Measurements from ENCODE around the gene ERC1. TPM values are rescaled to one million over a fixed set of nuclear protein-coding genes. Genes with fewer than 3 reads are reported as not detected.

Gene ERC1
- total and polyA plus RNA-seq, 9 of the 15 experiments (the other 6 are each of a cell fraction or from before 2014, with no cell fraction given), result 0.74 to 11.8 (median 4.8) TPM

DNA sequence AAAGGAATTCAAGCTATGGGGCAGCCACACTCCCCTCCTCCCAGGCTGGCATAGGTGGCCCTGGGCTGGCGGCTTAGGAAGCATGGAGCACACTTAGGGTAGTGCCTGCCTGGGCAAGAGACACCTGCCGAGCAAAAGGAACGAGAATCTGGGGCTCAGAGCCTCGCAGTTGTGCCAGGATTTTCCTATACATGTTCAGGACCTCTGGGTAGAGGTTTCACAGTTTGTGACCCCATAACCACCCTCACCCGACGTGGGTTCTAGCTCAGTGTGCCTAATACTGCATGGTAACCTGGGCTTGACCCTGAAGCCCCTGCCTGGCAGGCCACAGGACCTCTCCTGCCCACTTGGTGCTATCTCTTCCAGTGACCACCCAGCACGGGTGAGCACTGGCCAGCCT, 503.8 kb downstream of the ERC1 start (continued):
- TF ChIP-seq, protein P1, sequence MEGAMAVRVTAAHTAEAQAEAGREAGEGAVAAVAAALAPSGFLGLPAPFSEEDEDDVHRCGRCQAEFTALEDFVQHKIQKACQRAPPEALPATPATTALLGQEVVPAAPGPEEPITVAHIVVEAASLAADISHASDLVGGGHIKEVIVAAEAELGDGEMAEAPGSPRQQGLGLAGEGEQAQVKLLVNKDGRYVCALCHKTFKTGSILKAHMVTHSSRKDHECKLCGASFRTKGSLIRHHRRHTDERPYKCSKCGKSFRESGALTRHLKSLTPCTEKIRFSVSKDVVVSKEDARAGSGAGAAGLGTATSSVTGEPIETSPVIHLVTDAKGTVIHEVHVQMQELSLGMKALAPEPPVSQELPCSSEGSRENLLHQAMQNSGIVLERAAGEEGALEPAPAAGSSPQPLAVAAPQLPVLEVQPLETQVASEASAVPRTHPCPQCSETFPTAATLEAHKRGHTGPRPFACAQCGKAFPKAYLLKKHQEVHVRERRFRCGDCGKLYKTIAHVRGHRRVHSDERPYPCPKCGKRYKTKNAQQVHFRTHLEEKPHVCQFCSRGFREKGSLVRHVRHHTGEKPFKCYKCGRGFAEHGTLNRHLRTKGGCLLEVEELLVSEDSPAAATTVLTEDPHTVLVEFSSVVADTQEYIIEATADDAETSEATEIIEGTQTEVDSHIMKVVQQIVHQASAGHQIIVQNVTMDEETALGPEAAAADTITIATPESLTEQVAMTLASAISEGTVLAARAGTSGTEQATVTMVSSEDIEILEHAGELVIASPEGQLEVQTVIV (CRISPR knock-in tag; IDR thresholded peaks at IDR 0.05; ENCODE audit: borderline replicate concordance), result no peak
- TF ChIP-seq KDM2B (CRISPR knock-in tag; IDR thresholded peaks at IDR 0.05), result no peak
- TF ChIP-seq CBX2 (IDR thresholded peaks at IDR 0.05; ENCODE audit: insufficient read depth, low read length, poor library complexity, severe bottlenecking), result no peak
- TF ChIP-seq FOXM1 (IDR thresholded peaks at IDR 0.05; ENCODE audit: low read depth), result no peak
- TF ChIP-seq FOXM1 (CRISPR knock-in tag; IDR thresholded peaks at IDR 0.05; ENCODE audit: low read depth), result no peak
- TF ChIP-seq RB1 (IDR thresholded peaks at IDR 0.05; ENCODE audit: low read depth), result no peak
- TF ChIP-seq NR4A1 (CRISPR knock-in tag; IDR thresholded peaks at IDR 0.05), result no peak
- TF ChIP-seq NR4A1 (tag; IDR thresholded peaks at IDR 0.05), result no peak
- no peak for TF ChIP-seq PHF20 (IDR thresholded peaks at IDR 0.05; ENCODE audit: partially characterized antibody)
- TF ChIP-seq SRSF3 (IDR thresholded peaks at IDR 0.05; ENCODE audit: insufficient read depth, low read length), result no peak

All from K562 (cell line).